ENCODE data around the gene GABRA4.

DNA sequence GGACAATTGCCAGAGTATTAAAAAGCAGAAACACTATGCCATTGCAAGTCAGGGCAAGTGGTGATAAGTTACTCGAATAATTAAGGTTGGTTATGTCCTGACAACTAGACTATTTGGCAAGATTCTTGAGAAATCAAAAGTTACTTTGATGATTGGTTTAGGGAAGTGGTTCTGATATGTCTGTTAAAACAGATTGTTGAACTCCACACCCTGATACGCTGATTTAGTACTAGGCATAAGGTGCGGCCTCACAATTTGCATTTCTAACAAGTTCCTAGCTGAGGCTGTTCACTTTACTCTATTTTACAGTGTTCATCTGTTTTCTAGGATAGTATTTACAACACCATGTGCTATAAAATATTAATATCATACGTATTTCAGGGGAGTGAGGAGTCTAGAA lies 12.5 kb downstream of the GABRA4 start:
- TF ChIP-seq, protein P1, sequence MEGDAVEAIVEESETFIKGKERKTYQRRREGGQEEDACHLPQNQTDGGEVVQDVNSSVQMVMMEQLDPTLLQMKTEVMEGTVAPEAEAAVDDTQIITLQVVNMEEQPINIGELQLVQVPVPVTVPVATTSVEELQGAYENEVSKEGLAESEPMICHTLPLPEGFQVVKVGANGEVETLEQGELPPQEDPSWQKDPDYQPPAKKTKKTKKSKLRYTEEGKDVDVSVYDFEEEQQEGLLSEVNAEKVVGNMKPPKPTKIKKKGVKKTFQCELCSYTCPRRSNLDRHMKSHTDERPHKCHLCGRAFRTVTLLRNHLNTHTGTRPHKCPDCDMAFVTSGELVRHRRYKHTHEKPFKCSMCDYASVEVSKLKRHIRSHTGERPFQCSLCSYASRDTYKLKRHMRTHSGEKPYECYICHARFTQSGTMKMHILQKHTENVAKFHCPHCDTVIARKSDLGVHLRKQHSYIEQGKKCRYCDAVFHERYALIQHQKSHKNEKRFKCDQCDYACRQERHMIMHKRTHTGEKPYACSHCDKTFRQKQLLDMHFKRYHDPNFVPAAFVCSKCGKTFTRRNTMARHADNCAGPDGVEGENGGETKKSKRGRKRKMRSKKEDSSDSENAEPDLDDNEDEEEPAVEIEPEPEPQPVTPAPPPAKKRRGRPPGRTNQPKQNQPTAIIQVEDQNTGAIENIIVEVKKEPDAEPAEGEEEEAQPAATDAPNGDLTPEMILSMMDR (IDR thresholded peaks at IDR 0.05): no peak
- TF ChIP-seq POLR2A (IDR thresholded peaks at IDR 0.05): no peak
